ENCODE measurements around the gene EDIL3.

Gene EDIL3

GRCh38 chr5:83946516-83946915 is 438.2 kb downstream of the EDIL3 start:
- DNase-seq = no peak

DNA sequence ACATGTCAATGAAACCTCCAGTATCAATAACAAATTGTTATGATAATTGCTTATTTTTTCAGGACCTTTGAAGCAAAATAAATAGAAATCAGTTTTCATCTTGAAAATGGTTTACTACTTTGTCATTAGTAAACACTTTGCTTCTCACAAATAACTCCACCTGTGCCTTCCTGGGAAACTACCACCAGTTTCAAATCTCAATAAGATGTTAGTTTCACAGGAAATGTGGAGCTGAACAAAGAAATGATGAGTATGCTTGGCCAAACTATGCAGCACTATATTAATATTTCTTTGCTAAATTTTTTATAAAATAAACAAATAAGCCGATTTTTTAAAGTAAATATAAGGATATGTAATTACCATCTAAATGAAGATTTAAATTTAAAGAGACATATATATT is 442.5 kb downstream of the EDIL3 start:
- no peak for DNase-seq

- no peak for DNase-seq
Observed at GRCh38 chr5:83937837-83938236, 446.8 kb downstream of the EDIL3 start.

- DNase-seq = no peak
Observed at GRCh38 chr5:83931969-83932368, 452.7 kb downstream of the EDIL3 start.

DNA sequence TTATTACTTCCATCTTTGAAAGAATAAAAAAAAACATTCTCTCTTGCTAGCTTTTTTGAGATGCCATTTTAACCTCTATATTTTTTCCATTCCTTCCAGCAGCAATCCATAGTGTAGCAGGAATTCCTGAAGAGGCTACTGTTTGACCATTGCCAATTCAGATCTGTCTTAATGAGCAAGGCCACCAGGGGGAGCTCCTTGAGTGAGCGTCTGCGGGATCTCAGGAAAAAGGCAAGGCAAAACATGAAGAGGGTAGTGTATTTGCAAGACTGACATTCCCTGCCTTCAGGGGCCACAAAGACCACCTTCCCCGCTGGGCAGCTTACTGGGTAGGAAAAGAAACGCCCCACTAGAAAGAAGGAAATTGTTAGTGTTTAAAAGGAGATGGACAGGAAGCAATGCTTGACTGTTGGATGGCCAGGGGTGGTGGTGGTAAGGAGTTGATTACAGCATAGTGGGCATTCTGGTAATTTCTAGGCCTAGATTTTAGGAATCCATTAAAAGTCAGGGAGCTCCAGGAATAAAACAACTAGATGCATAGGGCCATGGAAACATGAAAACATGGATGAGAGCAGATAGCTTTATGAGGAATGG is 457.4 kb downstream of the EDIL3 start:
- peak; percentile 72 for DNase-seq

DNA sequence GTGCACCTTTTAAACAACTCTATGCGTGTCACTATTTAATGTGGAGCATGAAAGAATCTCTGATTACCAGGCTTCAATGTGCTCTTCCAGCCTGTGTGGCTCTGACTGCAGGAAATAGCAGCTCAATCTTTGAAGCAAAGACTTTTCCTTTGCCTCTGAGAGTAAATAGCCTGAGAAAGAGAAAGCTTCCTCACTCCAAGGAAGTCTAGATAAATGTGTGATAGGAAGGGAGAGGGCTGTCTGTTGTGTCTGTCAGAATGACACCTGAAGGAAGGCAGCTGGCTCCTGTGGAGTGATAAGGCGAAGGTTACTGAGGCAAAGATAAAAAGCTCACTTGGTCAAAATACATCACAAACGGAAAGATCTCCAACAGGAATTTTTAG is 458.7 kb downstream of the EDIL3 start:
- no peak for DNase-seq

DNA sequence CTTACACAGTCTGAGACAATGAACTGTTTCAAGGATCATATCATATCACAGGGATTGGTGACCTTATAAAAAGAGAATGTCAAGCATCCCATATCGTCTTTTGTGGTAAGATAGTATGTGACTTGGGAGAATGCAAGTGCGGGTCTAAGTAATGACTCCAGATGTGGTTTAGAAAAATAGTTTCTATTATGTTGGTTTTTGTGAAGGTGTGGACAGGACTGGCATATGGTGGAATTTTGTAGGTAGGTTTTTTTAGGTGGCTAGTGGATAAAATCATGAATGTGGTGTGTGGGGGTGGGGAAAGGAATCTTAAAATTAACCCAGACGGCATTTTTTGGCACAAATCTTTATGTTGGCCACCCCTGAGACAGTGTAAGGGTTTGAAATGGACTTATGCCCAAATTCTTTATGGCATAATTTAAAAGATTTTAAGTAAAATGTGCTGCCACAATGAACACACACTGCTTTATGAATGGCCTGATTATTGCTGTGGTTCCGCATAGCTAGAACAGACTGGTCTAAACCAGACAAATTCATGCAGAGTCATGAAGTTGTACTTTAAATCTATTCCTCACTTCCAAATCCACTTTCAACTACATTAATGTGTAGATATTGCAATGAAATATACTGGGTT is 459.2 kb downstream of the EDIL3 start:
- no peak for DNase-seq

GRCh38 chr5:83924891-83925290 is 459.8 kb downstream of the EDIL3 start:
- DNase-seq = no peak

DNA sequence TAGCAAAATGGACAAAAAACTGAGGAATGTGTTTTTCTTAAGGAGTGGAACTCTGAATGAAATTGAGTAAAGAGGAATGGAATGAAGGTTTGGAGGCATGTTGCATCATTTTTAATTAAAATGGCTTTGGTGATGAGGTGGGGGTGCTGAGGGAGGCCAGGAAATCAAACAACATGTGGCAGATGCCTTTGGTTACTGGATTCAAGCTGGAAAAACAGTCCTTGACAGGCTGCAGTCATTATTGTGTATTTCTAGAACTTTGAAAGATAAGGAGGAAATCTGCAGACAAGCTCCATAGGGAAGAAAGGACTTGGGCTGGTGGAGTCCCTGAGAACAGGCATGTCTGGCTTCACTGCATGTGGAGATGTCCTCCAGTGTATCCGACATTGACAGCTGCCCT is 460.5 kb downstream of the EDIL3 start:
- DNase-seq = no peak

GRCh38 chr5:83922699-83923098 is 462.0 kb downstream of the EDIL3 start:
- no peak for DNase-seq

GRCh38 chr5:83921666-83922193 is 462.9 kb downstream of the EDIL3 start:
- no peak for DNase-seq

DNA sequence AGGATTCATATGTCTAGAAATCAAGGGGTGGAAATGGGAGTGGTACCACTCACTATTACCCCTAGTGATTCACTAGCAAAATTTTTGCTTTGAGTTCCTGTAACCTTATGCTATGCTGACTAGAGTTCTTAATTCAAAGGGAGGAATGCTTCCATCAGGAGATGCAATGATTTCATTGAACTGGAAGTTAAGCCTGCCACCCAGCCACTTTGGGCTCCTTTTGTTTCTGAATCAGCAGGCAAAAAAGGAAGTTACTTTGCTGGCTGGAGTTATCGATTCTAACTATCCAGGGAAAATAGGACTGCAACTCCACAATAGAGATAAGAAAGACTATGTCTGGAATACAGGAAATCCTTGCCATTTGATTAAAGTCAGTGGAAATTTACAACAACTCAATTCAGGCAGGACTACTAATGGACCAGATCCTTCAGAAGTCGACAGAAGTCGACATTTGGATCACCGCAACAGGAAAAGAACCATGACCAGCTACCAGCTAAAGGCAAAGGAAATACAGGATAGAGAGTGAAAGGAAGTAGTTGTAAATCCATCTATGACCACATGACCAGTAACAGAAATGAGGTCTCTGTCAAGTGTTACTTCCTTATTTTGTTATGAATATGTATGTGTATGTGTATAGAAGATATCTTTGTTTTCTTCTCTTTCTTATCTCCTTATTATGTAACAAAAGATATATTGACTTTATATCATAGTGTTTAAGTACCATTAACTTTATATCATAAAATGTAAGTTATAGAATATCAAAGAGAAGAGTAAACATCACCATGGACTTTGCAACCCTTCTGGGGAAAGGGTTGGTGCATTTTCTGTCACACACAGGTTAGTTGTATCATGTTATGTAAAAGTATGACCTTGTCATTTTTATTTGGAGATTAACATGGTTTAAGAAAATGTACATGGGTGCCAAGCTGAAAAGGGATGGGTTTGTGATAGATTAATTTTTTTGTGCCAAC is 465.3 kb downstream of the EDIL3 start:
- DNase-seq = no peak

DNA sequence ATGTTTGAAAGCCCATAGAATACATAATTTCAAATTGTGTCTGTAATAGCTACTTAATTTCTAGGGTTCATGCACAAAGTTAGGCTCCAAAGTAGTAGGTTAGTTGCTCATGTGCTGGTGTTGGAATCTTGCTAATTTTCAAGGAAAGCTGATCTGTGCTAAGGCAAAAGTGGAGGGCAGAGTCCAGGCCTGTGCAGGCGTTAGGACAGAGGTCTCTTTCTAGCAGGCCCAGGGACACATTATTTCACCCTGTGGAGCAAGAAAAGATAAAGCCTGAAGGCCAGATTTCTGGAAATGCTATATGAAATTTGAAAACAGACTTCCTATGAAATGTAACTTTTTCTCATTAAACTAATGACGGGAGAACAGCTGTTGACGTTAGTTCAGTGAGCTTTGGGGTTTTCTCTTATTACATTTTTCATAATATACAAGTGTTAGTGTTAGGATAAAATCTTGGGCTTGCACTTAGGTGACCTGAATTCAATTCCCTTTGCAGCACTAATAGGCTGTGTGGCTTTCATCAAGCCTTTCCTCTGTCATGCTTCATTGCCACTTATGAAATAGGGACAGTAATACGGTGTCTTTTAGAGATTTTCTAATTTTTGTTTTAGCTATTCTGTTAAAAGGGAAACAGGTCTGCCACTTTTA is 467.3 kb downstream of the EDIL3 start:
- no peak for DNase-seq

DNA sequence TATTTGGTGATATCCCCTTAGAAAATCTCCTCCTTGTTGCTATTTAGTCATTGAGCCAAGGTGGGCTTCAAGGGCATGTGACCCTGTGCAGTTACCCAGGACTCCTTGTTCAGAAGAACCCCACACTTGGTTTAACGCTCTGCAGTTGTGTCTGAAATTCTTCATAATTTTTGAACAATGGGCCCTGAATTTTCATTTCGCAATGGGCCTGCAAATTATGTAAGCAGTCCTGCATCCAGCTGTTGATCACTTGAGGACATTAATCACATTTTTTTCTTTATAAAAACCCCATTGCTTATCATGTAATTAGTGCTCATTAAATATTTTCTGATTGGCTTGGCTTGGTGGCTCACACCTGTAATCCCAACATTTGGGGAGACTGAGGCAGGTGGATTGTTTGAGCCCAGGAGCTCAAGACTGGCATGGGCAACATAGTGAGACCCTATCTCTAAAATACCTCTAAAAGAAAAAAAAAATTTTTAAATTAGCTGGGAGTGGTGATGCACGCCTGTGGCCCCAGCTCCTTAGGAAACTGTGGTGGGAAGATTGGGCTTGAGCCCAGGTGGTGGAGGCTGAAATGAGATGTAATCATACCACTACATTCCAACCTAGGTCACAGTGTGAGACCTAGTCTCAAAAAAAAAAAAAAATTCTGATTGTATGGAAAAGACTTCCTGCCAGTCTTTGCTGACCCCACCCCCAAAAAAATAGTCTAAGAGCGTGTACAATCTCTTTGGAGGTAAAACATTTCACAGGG is 469.8 kb downstream of the EDIL3 start:
- no peak for DNase-seq

DNA sequence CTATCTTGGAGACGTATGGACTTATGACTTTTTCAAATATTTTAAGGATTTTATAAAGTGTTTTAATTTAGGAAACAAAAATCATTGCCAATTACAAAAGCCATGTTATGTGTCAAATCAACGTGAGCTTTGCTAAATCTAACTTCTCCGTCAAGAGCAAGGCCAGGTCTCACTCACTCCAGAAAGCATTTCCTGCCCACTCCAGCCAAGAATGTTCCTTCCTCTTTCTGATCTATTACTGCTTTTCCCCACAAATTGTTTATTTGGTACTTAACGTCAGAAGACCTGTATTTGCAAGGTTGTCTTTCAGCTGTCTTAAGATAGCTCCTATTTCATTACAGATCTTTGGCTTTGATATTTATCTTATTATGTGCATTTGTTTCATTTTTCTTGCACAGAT is 470.5 kb downstream of the EDIL3 start:
- no peak for DNase-seq

DNA sequence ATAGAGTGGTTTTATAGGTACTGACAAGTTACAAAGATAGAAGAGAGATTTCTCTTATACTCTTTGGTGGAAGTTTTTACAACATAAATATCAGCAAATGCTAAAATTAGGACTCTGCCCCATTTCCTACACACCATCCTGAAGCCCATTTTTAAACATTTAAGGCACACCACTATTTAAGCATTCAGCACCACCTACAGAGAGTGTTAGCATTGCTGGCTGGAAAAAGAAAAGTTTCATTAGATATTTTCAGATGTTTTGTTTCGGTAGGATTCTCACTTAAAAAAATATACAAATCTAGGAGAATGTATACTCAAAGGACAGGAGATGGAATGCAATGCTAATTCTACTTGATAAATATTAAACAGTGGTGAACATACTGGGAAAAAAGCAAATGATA is 471.1 kb downstream of the EDIL3 start:
- DNase-seq = no peak

DNA sequence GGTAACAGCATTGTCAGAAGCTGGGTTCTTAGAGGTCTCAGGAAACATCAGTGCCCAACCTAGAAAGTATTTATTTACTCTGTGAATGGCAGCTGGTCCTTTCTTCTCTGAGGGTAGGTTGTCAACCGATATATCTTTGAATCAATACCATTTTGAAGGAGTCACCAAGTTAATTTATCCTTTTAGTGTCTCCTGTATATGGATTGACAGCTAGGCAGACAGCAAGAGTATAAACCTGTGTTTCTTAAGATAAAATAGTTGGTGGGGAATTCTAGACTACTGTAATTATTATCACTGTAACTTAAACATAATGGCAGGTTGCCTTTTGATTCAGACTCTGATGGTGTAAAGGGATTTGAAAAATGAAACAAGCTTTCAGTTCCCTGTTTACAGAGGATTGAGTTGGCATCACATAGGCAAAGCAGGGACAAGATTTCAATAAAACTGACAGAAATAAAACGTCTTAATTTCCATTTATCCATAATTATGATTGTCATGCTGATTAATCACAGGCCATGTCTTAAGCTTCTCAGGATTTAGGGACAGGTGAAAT is 473.2 kb downstream of the EDIL3 start:
- DNase-seq = no peak

DNA sequence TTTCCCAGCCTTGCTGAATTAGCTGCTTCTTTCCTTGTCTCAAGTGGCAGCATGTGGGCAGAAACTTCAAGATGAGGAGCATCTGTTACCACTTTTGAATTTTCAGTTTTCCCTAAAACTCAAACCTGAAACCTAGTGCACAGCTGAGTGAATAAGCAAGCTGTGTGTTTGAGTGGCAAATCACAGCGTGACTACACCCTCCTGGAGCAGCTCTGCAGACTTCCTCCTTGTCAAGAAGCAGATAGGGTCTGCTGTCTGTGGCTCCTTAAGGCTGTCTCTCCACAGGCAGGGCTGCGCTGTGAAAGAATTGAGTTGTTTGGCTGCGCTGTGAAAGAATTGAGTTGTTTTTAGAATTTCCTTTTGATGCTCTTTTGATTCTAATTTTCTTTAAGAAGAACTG is 484.4 kb downstream of the EDIL3 start:
- no peak for DNase-seq

DNA sequence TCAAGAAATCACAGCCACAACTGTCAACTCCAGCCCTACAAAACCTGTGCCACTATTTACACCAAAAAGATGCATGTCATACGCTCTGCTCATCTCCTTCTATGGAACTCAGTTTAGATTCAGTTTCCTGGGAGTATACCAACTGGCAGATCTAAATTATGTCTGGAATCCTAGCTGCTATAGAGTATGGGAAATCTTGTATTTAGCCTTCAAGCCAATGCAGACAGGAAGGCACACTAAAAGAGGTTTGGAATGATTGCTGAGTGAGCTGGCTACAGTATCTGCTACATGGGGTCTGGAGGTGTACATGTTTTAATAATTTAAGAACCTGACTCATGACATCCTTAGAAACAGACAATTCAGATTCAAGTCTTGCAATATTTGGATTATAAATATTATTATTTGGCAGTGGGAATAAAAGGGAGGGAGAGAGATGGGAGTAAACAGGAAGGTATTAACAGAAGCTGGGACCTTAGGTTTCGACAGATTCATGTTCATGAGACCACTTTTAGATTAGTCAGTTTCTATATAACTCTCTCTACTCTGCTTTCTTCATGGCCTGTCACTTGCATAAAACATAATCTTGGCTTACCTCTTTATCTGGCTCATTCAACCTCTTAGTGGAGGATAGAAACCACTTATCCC is 485.2 kb downstream of the EDIL3 start:
- no peak for DNase-seq

DNA sequence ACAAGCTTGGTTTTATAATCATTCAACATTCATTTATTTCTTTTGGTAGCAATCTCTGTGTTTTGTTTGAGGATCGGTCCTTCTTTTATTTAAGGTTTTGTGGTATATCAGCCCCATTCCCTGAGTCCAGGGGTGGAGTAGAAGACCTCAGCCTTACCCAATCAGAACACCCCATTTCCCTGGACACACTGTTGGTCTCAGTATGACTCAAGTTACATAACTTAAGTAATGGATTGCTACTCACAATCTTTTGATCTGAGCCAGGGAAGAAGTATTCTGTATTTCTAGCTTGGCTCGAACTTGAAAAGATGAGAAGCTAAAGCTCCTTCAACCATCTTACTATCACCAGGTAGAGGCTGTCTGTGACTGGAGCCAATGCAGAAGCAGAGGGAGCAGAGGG is 488.8 kb downstream of the EDIL3 start:
- no peak for DNase-seq

DNA sequence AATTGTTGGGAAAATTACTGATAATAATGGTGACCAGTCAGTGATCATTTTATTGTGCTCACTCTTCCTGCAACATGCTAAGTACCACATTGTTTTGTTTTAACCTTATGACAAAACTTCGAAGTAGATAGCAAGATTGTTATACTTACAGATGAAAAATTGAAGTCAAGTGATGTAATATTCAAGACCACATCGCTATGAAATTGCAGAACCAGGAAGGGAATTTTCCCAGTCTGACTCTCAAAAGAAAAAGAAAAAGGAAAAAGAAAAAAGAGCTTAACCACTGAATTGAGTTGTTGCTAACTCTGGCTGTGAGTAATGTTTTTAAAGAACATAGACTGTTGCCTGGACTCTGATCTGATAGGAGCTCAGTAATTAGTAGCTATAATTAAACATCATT is 493.4 kb downstream of the EDIL3 start:
- DNase-seq = no peak
